OCI-LY3 (cell line): ENCODE results near the gene DENND1C.

ENCODE experiments used
- H2AFZ ChIP-seq: fragments of 200-600, 300-600 bp; shearing (Covaris generic); 2 replicates; pipeline ENCODE4 v1.6.0; 2014; ENCODE audit warnings: antibody characterized with exemption, low read depth, low read length
- H3K27ac ChIP-seq: fragments of 200-600, 300-600 bp; sonication (generic); 2 replicates; pipeline ENCODE4 v1.5.1; 2014; ENCODE audit warnings: mild to moderate bottlenecking, low read length, moderate library complexity, mixed read lengths
- H3K27me3 ChIP-seq: fragments of 200-600, 300-600 bp; sonication (generic); 2 replicates; pipeline ENCODE4 v1.6.1; 2014; ENCODE audit warnings: low read depth, low read length, mixed read lengths
- H3K36me3 ChIP-seq: fragments of 200-600, 300-600 bp; sonication (generic); replicated peaks from 2 replicates; pipeline ENCODE3; 2014; ENCODE audit warnings: low read depth, low read length, mixed read lengths
- H3K4me1 ChIP-seq: fragments of 300-600, 200-600 bp; sonication (generic); 2 replicates; pipeline ENCODE4 v1.6.1; 2014; ENCODE audit warnings: low read length, mixed read lengths
- H3K4me2 ChIP-seq: fragments of 200-600, 300-600 bp; sonication (generic); 2 replicates; pipeline ENCODE4 v1.6.1; 2014; ENCODE audit warnings: low read length, mixed read lengths
- H3K4me3 ChIP-seq: fragments of 300-600, 200-600 bp; sonication (generic); 2 replicates; pipeline ENCODE4 v1.5.1; 2014; ENCODE audit warnings: antibody characterized with exemption, mild to moderate bottlenecking, low read length, moderate library complexity
- H3K79me2 ChIP-seq: fragments of 300-600, 200-600 bp; shearing (Covaris generic); 2 replicates; pipeline ENCODE4 v1.6.1; 2014; ENCODE audit warnings: mild to moderate bottlenecking, low read length, mixed read lengths
- H3K9ac ChIP-seq: fragments of 300-600, 200-600 bp; shearing (Covaris generic); 2 replicates; pipeline ENCODE4 v1.6.0; 2014; ENCODE audit warnings: mild to moderate bottlenecking, low read length, moderate library complexity
- H3K9me3 ChIP-seq: fragments of 200-600, 300-600 bp; shearing (Covaris generic); 2 replicates; pipeline ENCODE4 v1.6.1; 2014; ENCODE audit warnings: low read length, mixed read lengths; ENCODE audit not compliant: insufficient read depth
- H4K20me1 ChIP-seq: fragments of 200-600, 300-600 bp; sonication (generic); 2 replicates; pipeline ENCODE4 v1.6.1; 2016; ENCODE audit warnings: low read length, mixed read lengths; ENCODE audit not compliant: insufficient read depth
- CTCF ChIP-seq: fragments of 200-600, 300-600 bp; sonication (generic); IDR thresholded peaks from 2 replicates; pipeline ENCODE4 v1.5.1; 2014; ENCODE audit warnings: antibody characterized with exemption, low read length, low read depth
- EZH2phosphoT487 ChIP-seq: fragments of 200-600 bp; shearing (Covaris generic); IDR thresholded peaks from 2 replicates; pipeline ENCODE4 v1.6.1; 2018; ENCODE audit warnings: antibody characterized with exemption, mixed run types, low read depth

The DENND1C gene

GRCh38 chr19:6490134-6490533, 8.5 kb upstream of the DENND1C start:
- Histone ChIP-seq H3K4me1 (peaks cover 11% of the 10 kb centered on the region), H4K20me1 (no peaks in the 10 kb centered on the region), H3K9me3 (no peaks in the 10 kb centered on the region), H3K4me2 (peak overlapping the region; percentile 96), H3K27me3 (no peaks in the 10 kb centered on the region), H3K4me3 (peak overlapping the region; percentile 79), H3K27ac (peak overlapping the region; percentile 92), H2AFZ (peak overlapping the region; percentile 86), H3K36me3 (peaks cover 3% of the 10 kb centered on the region), H3K79me2 (no peaks in the 10 kb centered on the region), H3K9ac (peak overlapping the region; percentile 90)
- no peak for TF ChIP-seq EZH2phosphoT487
- TF ChIP-seq CTCF, result no peak

GRCh38 chr19:6489278-6490061, 7.9 kb upstream of the DENND1C start:
- Histone ChIP-seq H3K4me2 (peak overlapping the region; percentile 96), H2AFZ (peak overlapping the region; percentile 86), H3K9me3 (no peaks in the 10 kb centered on the region), H3K9ac (peak overlapping the region; percentile 90), H3K27ac (peak overlapping the region; percentile 92), H3K36me3 (peaks cover 3% of the 10 kb centered on the region), H4K20me1 (no peaks in the 10 kb centered on the region), H3K27me3 (no peaks in the 10 kb centered on the region), H3K4me3 (peak overlapping the region; percentile 79), H3K4me1 (peaks cover 11% of the 10 kb centered on the region), H3K79me2 (no peaks in the 10 kb centered on the region)
- TF ChIP-seq EZH2phosphoT487, result no peak

- H3K4me2 ChIP-seq, result no peak overlapping the region
- H3K9ac ChIP-seq, result no peak overlapping the region
- no peak overlapping the region for H2AFZ ChIP-seq
- peaks cover 19% of the 10 kb centered on the region for H3K79me2 ChIP-seq
- peaks cover 15% of the 10 kb centered on the region for H3K4me1 ChIP-seq
- peaks cover 3% of the 10 kb centered on the region for H3K36me3 ChIP-seq
- no peak for TF ChIP-seq CTCF
- TF ChIP-seq EZH2phosphoT487, result no peak
- H3K9me3 ChIP-seq, result no peaks in the 10 kb centered on the region
- no peak overlapping the region for H3K27ac ChIP-seq
- H4K20me1 ChIP-seq, result no peaks in the 10 kb centered on the region
- no peak overlapping the region for H3K4me3 ChIP-seq
- no peaks in the 10 kb centered on the region for H3K27me3 ChIP-seq
Measured at GRCh38 chr19:6484831-6485230, 3.2 kb upstream of the DENND1C start.

GRCh38 chr19:6484230-6484629, 2.6 kb upstream of the DENND1C start:
- no peak overlapping the region for H3K4me3 ChIP-seq
- H3K9ac ChIP-seq, result no peak overlapping the region
- H3K4me2 ChIP-seq, result no peak overlapping the region
- peaks cover 7% of the 10 kb centered on the region for H3K36me3 ChIP-seq
- H3K27ac ChIP-seq, result no peak overlapping the region
- no peak overlapping the region for H2AFZ ChIP-seq
- no peaks in the 10 kb centered on the region for H3K9me3 ChIP-seq
- peaks cover 21% of the 10 kb centered on the region for H3K79me2 ChIP-seq
- TF ChIP-seq CTCF, result no peak
- TF ChIP-seq EZH2phosphoT487, result no peak
- peaks cover 15% of the 10 kb centered on the region for H3K4me1 ChIP-seq
- no peaks in the 10 kb centered on the region for H4K20me1 ChIP-seq
- no peaks in the 10 kb centered on the region for H3K27me3 ChIP-seq
